Upper lobe of left lung (tissue), 4 donors: ENCODE results near the gene NFAT5.

Source experiments
- CTCF ChIP-seq, 6 experiments: fragments of 450-650 bp in 4 of 6; fragments of 200-600 bp in 2 of 6; sonication (generic) in 2 of 6; IDR thresholded peaks; one replicate each; pipeline ENCODE4 v1.5.1; 2016 to 2019; ENCODE audit warnings: antibody characterized with exemption in 6 of 6
- POLR2A ChIP-seq, 4 donors: fragments of 450-650 bp; IDR thresholded peaks; one replicate each; pipeline ENCODE4 v1.5.1; 2016 to 2017; ENCODE audit warnings: antibody characterized with exemption in 4 of 4, mild to moderate bottlenecking in 2 of 4
- POLR2AphosphoS5 ChIP-seq, 2 donors: sonication (generic); formaldehyde crosslinking; IDR thresholded peaks; one replicate each; pipeline ENCODE4 v1.5.1; 2017; ENCODE audit warnings: antibody characterized with exemption in 2 of 2

- TF ChIP-seq POLR2A (IDR thresholded peaks at IDR 0.05) (no peak), POLR2AphosphoS5 (IDR thresholded peaks at IDR 0.05) (no peak), CTCF (IDR thresholded peaks at IDR 0.05) (no peak)
Measured at GRCh38 chr16:69717066-69717465, 151.3 kb downstream of the NFAT5 start.
